ENCODE measurements around the gene RPL37. TPM values are rescaled to one million over a fixed set of nuclear protein-coding genes. Genes with fewer than 3 reads are reported as not detected.
"Not testable (repeated sequence)": the region's sequence is repeated elsewhere in the genome, so short reads cannot be mapped to it uniquely, and the experiment has no call there.

Gene RPL37
- total and polyA plus RNA-seq, 2 donors (not counting 1 experiment from before 2014, with no cell fraction given): 881 to 2,414 TPM

GRCh38 chr5:40873286-40873880 lies 38.4 kb upstream of the RPL37 start:
- Histone ChIP-seq H2AFZ (ENCODE audit: low read length) (no peak overlapping the region), H3K9ac (ENCODE audit: insufficient read depth, low read length) (no peak overlapping the region), H3K4me1 (ENCODE audit: control insufficient read depth, extremely low read depth, insufficient read depth, low read length) (no peaks in the 10 kb centered on the region), H3K4me3 (replicated peaks in 1 of 4; ENCODE audit: control extremely low read depth in 1 of 4, insufficient read depth in 1 of 4, low read depth in 3 of 4, low read length in 4 of 4) (no peak overlapping the region), H4K20me1 (ENCODE audit: control insufficient read depth, extremely low read depth, insufficient read depth, low read length) (no peaks in the 10 kb centered on the region), H3K27me3 (ENCODE audit: control insufficient read depth, insufficient read depth, low read length) (no peaks in the 10 kb centered on the region), H3K36me3 (ENCODE audit: control insufficient read depth, insufficient read depth, low read length) (no peaks in the 10 kb centered on the region), H3K4me2 (ENCODE audit: extremely low read depth, insufficient read depth, low read length) (no peak overlapping the region), H3K79me2 (ENCODE audit: control insufficient read depth, insufficient read depth, low read length) (no peaks in the 10 kb centered on the region), H3K9me3 (ENCODE audit: control insufficient read depth, insufficient read depth, low read depth, low read length) (no peaks in the 10 kb centered on the region), H3K27ac (ENCODE audit: insufficient read depth, low read length) (no peak overlapping the region)
- TF ChIP-seq CTCF (conservative IDR thresholded peaks at IDR 0.05 in 1 of 2, IDR thresholded peaks at IDR 0.05 in 1 of 2; ENCODE audit: low read depth in 1 of 2, low read length in 2 of 2) (no peak), EZH2 (IDR thresholded peaks at IDR 0.05; ENCODE audit: low read length, missing control alignments) (no peak)
- no peak for DNase-seq (ENCODE audit: low read depth in 2 of 2)

- H3K4me3 ChIP-seq (replicated peaks in 1 of 4; ENCODE audit: control extremely low read depth in 1 of 4, insufficient read depth in 1 of 4, low read depth in 3 of 4, low read length in 4 of 4); H3K27ac ChIP-seq (ENCODE audit: insufficient read depth, low read length); H2AFZ ChIP-seq (ENCODE audit: low read length); DNase-seq (ENCODE audit: low read depth in 2 of 2); H3K9me3 ChIP-seq (ENCODE audit: control insufficient read depth, insufficient read depth, low read depth, low read length); H3K9ac ChIP-seq (ENCODE audit: insufficient read depth, low read length); H3K36me3 ChIP-seq (ENCODE audit: control insufficient read depth, insufficient read depth, low read length); H4K20me1 ChIP-seq (ENCODE audit: control insufficient read depth, extremely low read depth, insufficient read depth, low read length); H3K4me2 ChIP-seq (ENCODE audit: extremely low read depth, insufficient read depth, low read length); H3K79me2 ChIP-seq (ENCODE audit: control insufficient read depth, insufficient read depth, low read length); H3K27me3 ChIP-seq (ENCODE audit: control insufficient read depth, insufficient read depth, low read length); H3K4me1 ChIP-seq (ENCODE audit: control insufficient read depth, extremely low read depth, insufficient read depth, low read length): not testable (repeated sequence)
These were observed 37.2 kb upstream of the RPL37 start for GRCh38 chr5:40872253-40872652.

- Histone ChIP-seq H3K4me1 (ENCODE audit: control insufficient read depth, extremely low read depth, insufficient read depth, low read length) (no peaks in the 10 kb centered on the region), H3K79me2 (ENCODE audit: control insufficient read depth, insufficient read depth, low read length) (no peaks in the 10 kb centered on the region), H3K27me3 (ENCODE audit: control insufficient read depth, insufficient read depth, low read length) (no peaks in the 10 kb centered on the region), H3K4me3 (replicated peaks in 1 of 4; ENCODE audit: control extremely low read depth in 1 of 4, insufficient read depth in 1 of 4, low read depth in 3 of 4, low read length in 4 of 4) (no peak overlapping the region), H3K9me3 (ENCODE audit: control insufficient read depth, insufficient read depth, low read depth, low read length) (no peaks in the 10 kb centered on the region), H4K20me1 (ENCODE audit: control insufficient read depth, extremely low read depth, insufficient read depth, low read length) (no peaks in the 10 kb centered on the region), H3K27ac (ENCODE audit: insufficient read depth, low read length) (no peak overlapping the region), H3K36me3 (ENCODE audit: control insufficient read depth, insufficient read depth, low read length) (no peaks in the 10 kb centered on the region), H3K4me2 (ENCODE audit: extremely low read depth, insufficient read depth, low read length) (no peak overlapping the region), H3K9ac (ENCODE audit: insufficient read depth, low read length) (no peak overlapping the region), H2AFZ (ENCODE audit: low read length) (no peak overlapping the region)
- no peak for TF ChIP-seq CTCF (conservative IDR thresholded peaks at IDR 0.05 in 1 of 2, IDR thresholded peaks at IDR 0.05 in 1 of 2; ENCODE audit: low read depth in 1 of 2, low read length in 2 of 2)
- no peak for TF ChIP-seq EZH2 (IDR thresholded peaks at IDR 0.05; ENCODE audit: low read length, missing control alignments)
- DNase-seq (ENCODE audit: low read depth in 2 of 2): peak in 1 of 2 donors; percentile 6
These were observed 36.2 kb upstream of the RPL37 start for GRCh38 chr5:40871177-40871576.
